ENCODE measurements around the gene SRMS.

The SRMS gene

DNA sequence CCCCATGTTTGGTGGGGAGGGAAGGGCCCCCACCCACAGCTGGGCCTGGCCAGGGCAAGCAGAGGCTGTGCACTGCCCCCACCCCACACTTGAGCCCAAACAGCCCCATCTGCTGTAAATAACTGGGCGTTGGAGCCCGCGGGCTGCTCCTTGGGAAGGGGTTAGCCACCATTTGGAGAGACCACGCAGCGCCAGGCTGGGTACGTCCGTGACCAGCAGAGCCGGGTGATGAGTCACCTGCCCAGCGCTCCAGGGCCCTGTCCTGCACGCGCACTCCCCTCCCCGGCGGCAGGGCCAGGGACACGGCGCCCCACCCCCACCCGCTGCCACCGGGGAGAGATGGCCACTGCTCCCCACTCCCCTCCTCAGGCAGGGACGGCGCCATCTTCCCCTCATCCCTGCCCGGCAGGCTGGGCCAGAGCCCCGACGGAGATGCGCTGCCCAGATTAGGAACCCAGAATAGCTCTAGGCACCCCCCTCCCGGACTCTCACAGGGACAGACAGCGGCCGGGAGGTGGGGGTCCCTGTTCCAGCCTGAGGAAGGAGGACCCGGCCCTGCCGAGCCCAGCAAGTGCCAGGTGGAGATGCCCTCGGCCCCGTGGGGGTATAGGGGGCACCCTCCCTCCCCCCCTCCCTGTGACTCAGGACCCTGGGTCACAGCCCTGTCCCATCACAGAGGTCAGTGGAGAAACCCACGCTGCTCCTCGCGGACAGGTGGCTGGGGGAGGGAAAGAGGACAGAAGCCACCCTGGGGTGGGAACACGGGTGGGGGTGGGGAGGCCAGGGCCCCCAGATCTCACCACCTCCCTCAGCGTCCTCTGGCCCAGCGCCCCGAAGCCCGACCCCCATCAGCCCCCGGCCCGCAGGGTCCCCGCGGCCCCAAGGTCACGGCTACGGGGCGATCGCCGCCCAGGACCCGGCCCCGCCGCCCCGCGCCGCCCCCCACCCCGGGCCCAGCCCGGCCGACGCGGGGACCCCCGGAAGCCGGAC, 49.3 kb downstream of the SRMS start:
- TF ChIP-seq, protein P1, sequence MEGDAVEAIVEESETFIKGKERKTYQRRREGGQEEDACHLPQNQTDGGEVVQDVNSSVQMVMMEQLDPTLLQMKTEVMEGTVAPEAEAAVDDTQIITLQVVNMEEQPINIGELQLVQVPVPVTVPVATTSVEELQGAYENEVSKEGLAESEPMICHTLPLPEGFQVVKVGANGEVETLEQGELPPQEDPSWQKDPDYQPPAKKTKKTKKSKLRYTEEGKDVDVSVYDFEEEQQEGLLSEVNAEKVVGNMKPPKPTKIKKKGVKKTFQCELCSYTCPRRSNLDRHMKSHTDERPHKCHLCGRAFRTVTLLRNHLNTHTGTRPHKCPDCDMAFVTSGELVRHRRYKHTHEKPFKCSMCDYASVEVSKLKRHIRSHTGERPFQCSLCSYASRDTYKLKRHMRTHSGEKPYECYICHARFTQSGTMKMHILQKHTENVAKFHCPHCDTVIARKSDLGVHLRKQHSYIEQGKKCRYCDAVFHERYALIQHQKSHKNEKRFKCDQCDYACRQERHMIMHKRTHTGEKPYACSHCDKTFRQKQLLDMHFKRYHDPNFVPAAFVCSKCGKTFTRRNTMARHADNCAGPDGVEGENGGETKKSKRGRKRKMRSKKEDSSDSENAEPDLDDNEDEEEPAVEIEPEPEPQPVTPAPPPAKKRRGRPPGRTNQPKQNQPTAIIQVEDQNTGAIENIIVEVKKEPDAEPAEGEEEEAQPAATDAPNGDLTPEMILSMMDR (IDR thresholded peaks at IDR 0.05; ENCODE audit: low read depth, low read length): no peak
- H3K4me3 ChIP-seq (ENCODE audit: low read depth, low read length): no peak overlapping the region

DNA sequence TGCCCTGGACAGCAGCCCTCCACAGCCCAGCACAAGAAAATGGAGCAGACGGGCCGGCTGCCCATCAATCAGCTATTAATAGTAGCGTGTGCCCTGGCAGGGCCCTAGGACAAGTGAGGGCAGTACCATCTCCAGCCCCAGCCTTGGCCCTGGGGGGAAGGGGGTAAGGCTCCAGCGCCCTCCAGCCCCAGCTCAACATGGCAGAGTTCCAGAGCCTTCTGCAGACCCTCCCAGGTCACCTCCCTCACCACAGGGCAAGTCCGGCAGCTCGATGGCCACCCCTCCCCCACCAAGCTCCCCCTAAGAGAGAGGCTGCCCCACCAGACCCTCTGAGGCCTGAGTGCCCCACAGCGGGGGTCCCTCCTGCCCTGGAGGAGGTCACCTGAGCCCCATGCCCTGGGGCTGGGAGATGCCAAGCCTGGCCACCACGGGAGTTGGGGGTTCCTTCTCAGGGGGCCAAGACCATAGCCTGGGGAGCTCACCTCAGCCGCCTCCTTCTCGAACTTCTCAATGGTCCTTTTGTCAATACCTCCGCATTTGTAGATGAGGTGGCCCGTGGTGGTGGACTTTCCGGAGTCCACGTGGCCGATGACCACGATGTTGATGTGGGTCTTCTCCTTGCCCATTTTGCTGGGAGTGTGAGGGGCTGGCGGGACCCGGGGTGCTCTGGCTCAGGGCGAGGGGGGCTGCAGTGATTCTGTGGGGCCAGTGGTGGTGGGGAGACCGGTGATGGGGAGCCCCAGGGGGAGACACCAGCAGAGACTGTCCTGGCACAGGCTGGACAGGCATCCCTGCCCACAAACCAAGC, 50.2 kb downstream of the SRMS start:
- TF ChIP-seq, protein P1 (IDR thresholded peaks at IDR 0.05; ENCODE audit: low read depth, low read length): no peak
- H3K4me3 ChIP-seq (ENCODE audit: low read depth, low read length): no peak overlapping the region

DNA sequence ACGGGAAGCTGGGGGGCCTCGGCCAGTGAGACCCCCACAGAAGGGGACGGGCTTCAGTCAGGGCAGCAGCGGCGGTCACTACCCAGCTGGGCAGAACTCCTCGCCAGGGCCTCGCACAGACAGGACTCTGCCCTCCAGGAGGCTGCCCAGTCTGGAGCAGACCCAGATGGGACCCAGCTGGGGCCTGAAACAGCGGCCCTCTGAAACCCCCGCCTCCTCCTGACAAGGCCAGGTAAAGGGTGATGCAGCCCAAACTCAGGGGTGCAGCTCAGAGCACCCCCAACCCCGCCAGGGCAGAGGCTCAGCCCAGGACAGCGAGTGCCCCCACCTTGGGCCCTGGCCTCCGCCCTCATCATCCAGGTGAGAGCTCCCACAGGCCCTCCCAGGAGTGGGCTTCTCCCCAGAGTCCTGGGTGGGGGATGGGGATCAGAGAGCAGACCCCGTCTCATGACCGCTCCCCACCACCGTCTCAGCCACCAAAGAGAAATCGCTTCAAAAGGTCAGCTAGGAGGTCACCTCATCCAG, 50.9 kb downstream of the SRMS start:
- TF ChIP-seq, protein P1 (IDR thresholded peaks at IDR 0.05; ENCODE audit: low read depth, low read length): no peak
- H3K4me3 ChIP-seq (ENCODE audit: low read depth, low read length): no peak overlapping the region; the same call in 1 of the 2 replicates

DNA sequence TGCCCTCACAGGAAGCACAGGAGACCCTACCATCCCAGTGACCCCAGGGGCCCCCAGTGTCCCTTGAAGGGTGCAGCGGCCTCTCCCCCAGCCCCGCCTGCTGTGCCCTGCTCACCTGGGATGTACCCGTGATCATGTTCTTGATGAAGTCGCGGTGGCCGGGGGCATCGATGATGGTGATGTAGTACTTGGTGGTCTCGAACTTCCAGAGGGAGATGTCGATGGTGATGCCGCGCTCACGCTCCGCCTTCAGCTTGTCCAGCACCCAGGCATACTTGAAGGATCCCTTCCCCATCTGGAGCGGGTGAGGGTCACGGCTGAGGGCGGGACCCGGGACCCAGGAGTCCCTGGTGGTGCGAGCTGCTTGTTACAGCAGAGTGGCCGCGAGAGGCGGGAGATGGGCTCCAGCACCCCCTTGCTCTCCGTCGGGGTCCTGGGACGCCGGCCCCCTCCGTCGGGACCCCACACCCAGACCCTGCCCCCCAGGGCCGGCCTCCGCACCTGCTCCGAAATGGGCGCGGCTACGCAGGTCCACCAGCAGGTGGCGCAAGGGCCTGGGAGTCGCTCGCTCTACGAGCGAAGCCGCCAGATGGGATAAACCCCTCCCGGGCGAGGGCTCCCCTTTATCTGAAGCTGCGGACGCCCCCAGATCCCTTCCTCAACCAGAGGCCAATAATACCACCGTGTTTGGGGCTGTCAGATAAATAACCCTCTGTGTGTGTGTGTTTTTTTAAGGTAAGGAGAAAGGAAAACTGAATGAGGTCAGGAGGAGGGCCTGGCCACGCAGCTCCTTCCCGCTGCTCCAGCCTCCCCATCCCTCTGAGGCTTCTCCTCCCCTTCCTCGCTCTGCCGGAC, 51.6 kb downstream of the SRMS start:
- TF ChIP-seq, protein P1 (IDR thresholded peaks at IDR 0.05; ENCODE audit: low read depth, low read length): peak; percentile 93
- no peak overlapping the region; the same call in 1 of the 2 replicates for H3K4me3 ChIP-seq (ENCODE audit: low read depth, low read length)

DNA sequence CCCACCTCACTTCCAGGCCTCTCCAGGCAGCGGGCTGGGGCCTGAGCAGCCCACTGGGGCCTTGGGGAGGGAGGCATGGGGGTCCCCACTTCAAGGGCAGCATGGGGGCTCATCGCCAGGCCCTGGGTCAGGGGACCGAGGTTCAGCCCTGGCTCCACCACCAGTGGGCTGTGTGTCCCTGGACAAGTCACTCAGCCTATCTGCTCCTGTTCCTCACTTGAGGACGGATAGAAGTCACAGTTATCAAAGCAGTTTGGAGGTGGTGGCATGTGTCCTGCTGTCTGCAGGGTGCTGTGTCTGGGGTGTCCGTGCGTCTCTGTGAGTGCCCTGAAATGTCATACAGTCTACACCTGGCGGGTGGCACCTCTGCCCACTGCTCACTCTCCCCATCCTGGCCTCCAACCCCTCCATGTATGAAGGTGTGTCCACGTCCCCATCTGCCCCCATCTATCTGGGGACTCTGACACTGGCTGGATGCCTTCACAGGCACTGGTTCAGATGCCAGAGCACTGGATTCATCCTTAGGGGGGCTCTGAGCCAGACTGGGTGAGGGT, 52.3 kb downstream of the SRMS start:
- TF ChIP-seq, protein P1 (IDR thresholded peaks at IDR 0.05; ENCODE audit: low read depth, low read length): no peak
- no peak overlapping the region for H3K4me3 ChIP-seq (ENCODE audit: low read depth, low read length)

DNA sequence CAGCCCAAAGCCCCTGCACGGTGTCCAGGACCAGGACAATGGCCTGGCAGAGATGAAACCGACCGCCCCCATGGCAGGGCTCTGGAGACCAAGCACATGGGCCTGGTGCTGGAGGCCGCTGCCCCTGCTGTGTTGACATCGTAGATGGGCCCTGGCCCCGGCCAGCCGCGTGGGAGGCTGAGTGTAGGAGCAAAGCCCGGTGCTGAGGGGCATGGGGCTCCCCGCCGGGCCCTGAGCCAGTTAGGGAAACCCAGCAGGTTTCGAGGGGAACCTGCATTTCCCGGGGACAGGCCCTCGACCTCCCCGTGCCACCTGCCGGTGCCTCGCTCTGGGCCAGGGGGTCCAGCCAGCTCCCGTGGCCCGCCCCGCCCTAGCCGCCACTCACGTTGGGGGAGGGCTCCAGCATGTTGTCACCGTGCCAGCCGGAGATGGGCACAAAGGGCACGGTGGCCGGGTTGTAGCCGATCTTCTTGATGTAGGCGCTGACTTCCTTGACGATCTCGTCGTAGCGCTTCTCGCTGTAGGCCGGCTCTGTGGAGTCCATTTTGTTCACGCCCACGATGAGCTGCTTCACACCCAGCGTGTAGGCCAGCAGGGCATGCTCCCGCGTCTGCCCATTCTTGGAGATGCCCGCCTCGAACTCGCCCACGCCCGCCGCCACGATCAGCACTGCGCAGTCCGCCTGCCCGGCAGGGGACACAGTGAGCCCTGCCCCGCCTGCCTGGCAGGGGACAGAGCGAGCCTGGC, 53.0 kb downstream of the SRMS start:
- TF ChIP-seq, protein P1 (IDR thresholded peaks at IDR 0.05; ENCODE audit: low read depth, low read length): no peak
- no peak overlapping the region for H3K4me3 ChIP-seq (ENCODE audit: low read depth, low read length)
